PFSK-1 (cell line): ENCODE measurements around the gene DPH6.

Source experiments
- FOXP2 ChIP-seq: optimal IDR thresholded peaks from 2 replicates; pipeline ENCODE3; 2011; ENCODE audit warnings: borderline replicate concordance, control low read depth, inconsistent platforms; ENCODE audit not compliant: insufficient read depth; ENCODE audit errors: extremely low read length, extremely low read depth
- POLR2AphosphoS5 ChIP-seq: IDR thresholded peaks from 2 replicates; pipeline ENCODE4 v1.6.1; 2012; ENCODE audit warnings: low read depth, mild to moderate bottlenecking, control low read depth, low read length, moderate library complexity
- REST ChIP-seq, 2 experiments: IDR thresholded peaks; 2 replicates each; pipeline versions ENCODE4 v1.6.1 to v1.8.0; 2011 to 2012; ENCODE audit warnings: low read depth in 2 of 2, low read length in 2 of 2, control low read depth in 1 of 2, inconsistent platforms in 1 of 2, mild to moderate bottlenecking in 1 of 2, moderate library complexity in 1 of 2; ENCODE audit not compliant: insufficient read depth in 1 of 2
- SIN3A ChIP-seq: IDR thresholded peaks from 2 replicates; pipeline ENCODE4 v1.6.1; 2012; ENCODE audit warnings: mild to moderate bottlenecking, low read length, moderate library complexity, borderline replicate concordance; ENCODE audit not compliant: insufficient read depth
- TAF1 ChIP-seq: IDR thresholded peaks from 2 replicates; pipeline ENCODE4 v1.6.1; 2012; ENCODE audit warnings: low read length, control low read depth, borderline replicate concordance; ENCODE audit not compliant: insufficient read depth

The DPH6 gene

GRCh38 chr15:35519541-35520149, 26.3 kb downstream of the DPH6 start:
- TF ChIP-seq REST (IDR thresholded peaks at IDR 0.05; ENCODE audit: insufficient read depth in 1 of 2, low read depth in 2 of 2, low read length in 2 of 2), result no peak
- TF ChIP-seq POLR2AphosphoS5, result no peak
- no peak for TF ChIP-seq TAF1
- TF ChIP-seq SIN3A, result no peak
- TF ChIP-seq FOXP2, result no peak

GRCh38 chr15:35519052-35519451, 26.9 kb downstream of the DPH6 start:
- TF ChIP-seq POLR2AphosphoS5 (no peak), SIN3A (no peak), REST (IDR thresholded peaks at IDR 0.05; ENCODE audit: insufficient read depth in 1 of 2, low read depth in 2 of 2, low read length in 2 of 2) (no peak), FOXP2 (no peak), TAF1 (no peak)

GRCh38 chr15:35514759-35515158, 31.2 kb downstream of the DPH6 start:
- no peak for TF ChIP-seq SIN3A
- TF ChIP-seq TAF1, result no peak
- TF ChIP-seq REST (IDR thresholded peaks at IDR 0.05; ENCODE audit: insufficient read depth in 1 of 2, low read depth in 2 of 2, low read length in 2 of 2), result no peak

- no peak for TF ChIP-seq POLR2AphosphoS5
- no peak for TF ChIP-seq SIN3A
- TF ChIP-seq FOXP2, result no peak
- TF ChIP-seq TAF1, result no peak
- TF ChIP-seq REST (IDR thresholded peaks at IDR 0.05; ENCODE audit: insufficient read depth in 1 of 2, low read depth in 2 of 2, low read length in 2 of 2), result no peak
Observed at GRCh38 chr15:35507932-35508638, 37.9 kb downstream of the DPH6 start.

GRCh38 chr15:35506272-35506870, 39.6 kb downstream of the DPH6 start:
- no peak for TF ChIP-seq SIN3A
- TF ChIP-seq REST (IDR thresholded peaks at IDR 0.05; ENCODE audit: insufficient read depth in 1 of 2, low read depth in 2 of 2, low read length in 2 of 2), result no peak
- no peak for TF ChIP-seq TAF1
- TF ChIP-seq FOXP2, result no peak
- TF ChIP-seq POLR2AphosphoS5, result no peak
